ENCODE measurements around the gene VCAM1.

VCAM1 gene

GRCh38 chr1:100722221-100722620, 2.7 kb downstream of the VCAM1 start:
- DNase-seq (ENCODE audit: low read depth in 2 of 2), result no peak

GRCh38 chr1:100724281-100724680, 4.7 kb downstream of the VCAM1 start:
- no peak for DNase-seq (ENCODE audit: low read depth in 2 of 2)

- DNase-seq (ENCODE audit: low read depth in 2 of 2), result no peak
These were observed 10.6 kb downstream of the VCAM1 start for GRCh38 chr1:100730130-100730529.

GRCh38 chr1:100731309-100731708, 11.8 kb downstream of the VCAM1 start:
- no peak for DNase-seq (ENCODE audit: low read depth in 2 of 2)

GRCh38 chr1:100731758-100732157, 12.2 kb downstream of the VCAM1 start:
- no peak for DNase-seq (ENCODE audit: low read depth in 2 of 2)

GRCh38 chr1:100734676-100735075, 15.1 kb downstream of the VCAM1 start:
- DNase-seq (ENCODE audit: low read depth in 2 of 2), result no peak

GRCh38 chr1:100735244-100735643, 15.7 kb downstream of the VCAM1 start:
- no peak for DNase-seq (ENCODE audit: low read depth in 2 of 2)

GRCh38 chr1:100736324-100736723, 16.8 kb downstream of the VCAM1 start:
- DNase-seq (ENCODE audit: low read depth in 2 of 2), result no peak

GRCh38 chr1:100736746-100737145, 17.2 kb downstream of the VCAM1 start:
- DNase-seq (ENCODE audit: low read depth in 2 of 2), result no peak

- DNase-seq (ENCODE audit: low read depth in 2 of 2), result no peak
These were observed 27.0 kb downstream of the VCAM1 start for GRCh38 chr1:100746542-100746932.

GRCh38 chr1:100747771-100748170, 28.2 kb downstream of the VCAM1 start:
- DNase-seq (ENCODE audit: low read depth in 2 of 2), result no peak

GRCh38 chr1:100750005-100750885, 30.7 kb downstream of the VCAM1 start:
- DNase-seq (ENCODE audit: low read depth in 2 of 2), result no peak

- no peak for DNase-seq (ENCODE audit: low read depth in 2 of 2)
These were observed 33.2 kb downstream of the VCAM1 start for GRCh38 chr1:100752791-100753190.

- DNase-seq (ENCODE audit: low read depth in 2 of 2), result no peak
These were observed 38.4 kb downstream of the VCAM1 start for GRCh38 chr1:100757946-100758345.

- DNase-seq (ENCODE audit: low read depth in 2 of 2), result no peak
These were observed 39.6 kb downstream of the VCAM1 start for GRCh38 chr1:100759188-100759587.

- DNase-seq (ENCODE audit: low read depth in 2 of 2), result no peak
These were observed 41.0 kb downstream of the VCAM1 start for GRCh38 chr1:100760511-100760910.

- DNase-seq (ENCODE audit: low read depth in 2 of 2), result no peak
These were observed 42.9 kb downstream of the VCAM1 start for GRCh38 chr1:100762461-100762860.

- no peak for DNase-seq (ENCODE audit: low read depth in 2 of 2)
These were observed 47.8 kb downstream of the VCAM1 start for GRCh38 chr1:100767176-100767890.

- no peak for DNase-seq (ENCODE audit: low read depth in 2 of 2)
These were observed 49.8 kb downstream of the VCAM1 start for GRCh38 chr1:100769323-100769722.

GRCh38 chr1:100769906-100770646, 50.5 kb downstream of the VCAM1 start:
- no peak for DNase-seq (ENCODE audit: low read depth in 2 of 2)

GRCh38 chr1:100773444-100773843, 53.9 kb downstream of the VCAM1 start:
- no peak for DNase-seq (ENCODE audit: low read depth in 2 of 2)

GRCh38 chr1:100774370-100774769, 54.8 kb downstream of the VCAM1 start:
- no peak for DNase-seq (ENCODE audit: low read depth in 2 of 2)

Measured in stimulated activated CD4-positive, alpha-beta T cell treated with anti-CD3 and anti-CD28 coated beads, Interleukin-12 subunit alpha, Interleukin-12 subunit beta, amount 100 ng/mL, for 24 hours (primary cell).